Type B pancreatic cell (in vitro differentiated cells): Measurements from ENCODE around the gene TEAD1. TPM values are rescaled to one million over a fixed set of nuclear protein-coding genes. Genes with fewer than 3 reads are reported as not detected.

ENCODE experiments used
- DNase-seq: peaks from one replicate; pipeline ENCODE4 v3.0.0; 2021; ENCODE audit warnings: mixed read lengths; ENCODE audit not compliant: unreplicated experiment; ENCODE audit errors: extremely low spot score
- H3K27ac Mint-ChIP-seq: 2 replicates; pipeline ENCODE4 v1.8.0; 2021; ENCODE audit warnings: mild to moderate bottlenecking, mixed read lengths
- H3K27me3 Mint-ChIP-seq: 2 replicates; pipeline ENCODE4 v1.8.0; 2021; ENCODE audit warnings: mixed read lengths
- H3K36me3 Mint-ChIP-seq: 2 replicates; pipeline ENCODE4 v1.8.0; 2021; ENCODE audit warnings: mixed read lengths
- H3K4me1 Mint-ChIP-seq: one replicate; pipeline ENCODE4 v1.8.0; 2021; ENCODE audit warnings: mixed read lengths; ENCODE audit not compliant: unreplicated experiment
- H3K4me3 Mint-ChIP-seq: 2 replicates; pipeline ENCODE4 v1.8.0; 2021; ENCODE audit warnings: mild to moderate bottlenecking, mixed read lengths
- H3K9me3 Mint-ChIP-seq: 2 replicates; pipeline ENCODE4 v1.8.0; 2021; ENCODE audit warnings: mixed read lengths
- CTCF ChIP-seq: fragments of 200-600 bp; sonication (generic); conservative IDR thresholded peaks from 2 replicates; pipeline ENCODE4 v1.5.0; 2021; ENCODE audit warnings: antibody characterized with exemption, mild to moderate bottlenecking
- total RNA-seq: library from RNA; stranded (reverse); gene quantifications from 2 replicates; pipeline ENCODE4 v1.2.1, GENCODE V29; 2021; ENCODE audit warnings: low replicate concordance

The TEAD1 gene
- total RNA-seq, 1 donor from 2014 or later: 91.8 TPM

DNA sequence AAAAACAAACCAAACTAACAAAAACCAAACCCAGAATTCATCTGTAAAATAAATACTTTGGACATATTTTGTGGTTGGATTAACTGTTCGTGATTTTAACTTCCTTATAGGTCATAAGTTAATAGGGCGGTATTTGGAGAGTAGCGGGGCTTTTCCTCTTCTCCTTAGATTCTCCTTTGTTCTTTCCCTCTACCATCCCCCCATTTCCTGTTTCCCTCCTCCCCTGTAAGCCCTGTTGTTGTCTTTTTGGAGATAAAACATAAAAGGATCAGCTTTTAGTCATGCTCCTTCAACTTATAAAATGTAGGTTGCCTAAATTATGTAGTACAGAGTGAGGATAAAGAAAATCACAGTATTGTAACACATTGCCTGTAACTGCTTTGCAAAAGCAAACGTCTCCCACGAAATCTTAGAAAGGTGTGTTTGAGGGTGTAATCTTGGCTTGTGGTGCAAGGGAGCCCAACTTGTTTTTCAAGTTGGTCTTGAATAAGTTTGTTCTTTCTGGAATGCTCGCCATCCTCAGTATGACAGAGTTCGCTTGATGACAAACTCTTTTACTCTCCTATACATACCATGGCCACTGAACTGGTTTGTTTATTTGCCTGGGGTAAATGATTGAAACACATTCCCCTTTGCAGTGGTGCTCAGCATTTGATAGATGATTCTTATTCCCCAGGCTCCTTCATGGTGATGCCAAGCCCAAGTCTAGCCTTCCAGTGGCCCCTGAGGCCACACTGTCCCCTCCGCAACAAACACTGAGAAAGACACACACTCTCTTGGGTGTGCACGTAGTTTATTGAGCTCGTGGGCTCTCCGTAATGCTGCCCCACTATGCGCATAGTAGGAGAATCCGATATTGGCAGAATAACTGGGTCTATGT, 49.4 kb downstream of the TEAD1 start:
- Mint-ChIP-seq H3K4me3 (peak overlapping the region; percentile 85), H3K27me3 (no peaks in the 10 kb centered on the region), H3K9me3 (no peaks in the 10 kb centered on the region), H3K27ac (peak overlapping the region; percentile 99), H3K4me1 (peaks cover 90% of the 10 kb centered on the region), H3K36me3 (peaks cover 13% of the 10 kb centered on the region)
- DNase-seq: no peak
- no peak for TF ChIP-seq CTCF

GRCh38 chr11:12724301-12725054, 50.3 kb downstream of the TEAD1 start:
- Mint-ChIP-seq H3K27me3 (no peaks in the 10 kb centered on the region), H3K27ac (peak overlapping the region; percentile 99), H3K36me3 (peaks cover 13% of the 10 kb centered on the region), H3K9me3 (no peaks in the 10 kb centered on the region), H3K4me3 (peak overlapping the region; percentile 85), H3K4me1 (peaks cover 89% of the 10 kb centered on the region)
- TF ChIP-seq CTCF: no peak
- no peak for DNase-seq

DNA sequence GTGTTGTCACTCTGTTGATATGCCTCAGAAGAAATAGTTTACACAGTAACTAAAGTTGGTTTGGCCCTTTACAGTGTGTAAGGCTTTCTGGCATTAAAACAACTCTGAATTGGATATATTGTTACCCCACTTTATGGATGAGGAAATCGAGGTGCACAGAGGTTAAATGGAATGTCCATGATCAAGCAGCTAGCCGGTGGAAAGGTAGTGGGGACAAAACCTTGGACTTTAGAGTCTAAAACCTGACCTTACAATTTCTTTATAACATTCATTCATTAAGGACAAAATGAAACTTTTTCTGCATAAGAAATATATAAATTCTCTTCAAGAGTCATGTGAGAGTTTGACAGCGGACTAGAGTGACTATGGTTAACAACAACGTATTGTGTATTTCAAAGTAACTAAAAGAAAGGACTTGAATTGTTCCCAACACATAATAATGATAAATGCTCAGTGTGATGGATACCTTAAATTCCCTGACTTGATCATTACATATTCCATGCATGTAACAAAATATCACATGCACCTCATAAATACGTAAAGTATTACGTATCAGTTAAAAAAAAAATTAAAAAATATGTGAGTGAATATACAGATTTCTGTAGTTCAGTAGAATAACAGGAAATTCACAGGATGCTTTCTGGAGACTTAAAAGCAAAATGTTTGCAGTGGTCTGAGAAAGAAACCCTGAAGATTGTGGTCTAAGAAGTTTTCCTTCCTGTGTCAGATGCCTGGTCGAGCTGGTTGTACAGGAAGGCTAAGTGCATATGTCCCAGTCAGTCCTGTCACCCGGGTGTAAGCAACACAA, 51.0 kb downstream of the TEAD1 start:
- Mint-ChIP-seq H3K4me1 (peaks cover 88% of the 10 kb centered on the region), H3K36me3 (peaks cover 13% of the 10 kb centered on the region), H3K4me3 (peak overlapping the region; percentile 30), H3K27ac (peak overlapping the region; percentile 99), H3K27me3 (no peaks in the 10 kb centered on the region), H3K9me3 (no peaks in the 10 kb centered on the region)
- DNase-seq: no peak
- TF ChIP-seq CTCF: no peak

DNA sequence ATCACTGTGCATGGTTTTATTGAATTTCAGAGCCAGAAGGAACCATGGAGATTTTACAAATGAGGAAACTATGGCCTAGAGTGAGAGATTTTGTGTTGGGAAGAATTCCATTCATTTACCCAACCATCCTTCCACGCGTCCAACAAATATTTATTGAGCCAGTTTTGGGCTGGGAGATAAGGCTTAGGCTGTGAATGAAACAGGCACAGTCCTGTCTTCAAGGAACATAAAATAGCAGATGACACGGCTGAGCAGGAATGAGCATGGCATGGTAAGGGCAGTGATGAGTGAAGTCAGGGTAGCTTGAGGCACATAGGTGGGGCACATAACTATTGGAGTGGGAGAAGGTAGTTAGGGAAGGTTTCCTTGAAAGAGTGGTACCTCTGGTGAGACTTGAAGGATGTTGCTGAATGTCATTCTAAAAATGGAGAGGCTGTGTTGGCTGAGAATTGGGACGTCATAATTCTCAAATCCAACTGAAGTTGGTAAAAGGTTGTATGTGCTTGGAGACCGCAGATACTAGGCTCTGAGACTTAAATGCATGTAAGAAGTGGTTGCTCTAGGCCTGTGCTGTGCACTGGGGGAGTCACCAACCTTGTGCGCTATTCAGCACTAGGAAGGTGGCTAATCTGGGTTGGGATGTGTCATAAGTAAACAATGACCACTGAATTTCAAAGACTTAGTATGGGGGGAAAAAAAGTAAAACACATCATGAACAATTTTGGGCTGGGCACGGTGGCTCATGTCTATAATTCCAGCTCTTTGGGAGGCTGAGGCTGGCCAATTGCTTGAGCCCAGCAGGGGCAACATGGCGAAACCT, 51.9 kb downstream of the TEAD1 start:
- Mint-ChIP-seq H3K36me3 (peaks cover 9% of the 10 kb centered on the region), H3K27ac (peak overlapping the region; percentile 99), H3K27me3 (no peaks in the 10 kb centered on the region), H3K4me3 (peak overlapping the region; percentile 30), H3K4me1 (peaks cover 79% of the 10 kb centered on the region), H3K9me3 (no peaks in the 10 kb centered on the region)
- no peak for TF ChIP-seq CTCF
- DNase-seq: no peak
